ENCODE measurements around the gene SLC22A31. TPM values are rescaled to one million over a fixed set of nuclear protein-coding genes. Genes with fewer than 3 reads are reported as not detected.
A peak's percentile ranks its signal among the peaks of the same experiment; 100 is the strongest.

The SLC22A31 gene
- total and polyA plus RNA-seq, 9 of the 15 experiments (the other 6 are each of a cell fraction or from before 2014, with no cell fraction given): 0.29 to 2.2 (median 0.47) TPM; not detected in 3

- TF ChIP-seq, protein P1, sequence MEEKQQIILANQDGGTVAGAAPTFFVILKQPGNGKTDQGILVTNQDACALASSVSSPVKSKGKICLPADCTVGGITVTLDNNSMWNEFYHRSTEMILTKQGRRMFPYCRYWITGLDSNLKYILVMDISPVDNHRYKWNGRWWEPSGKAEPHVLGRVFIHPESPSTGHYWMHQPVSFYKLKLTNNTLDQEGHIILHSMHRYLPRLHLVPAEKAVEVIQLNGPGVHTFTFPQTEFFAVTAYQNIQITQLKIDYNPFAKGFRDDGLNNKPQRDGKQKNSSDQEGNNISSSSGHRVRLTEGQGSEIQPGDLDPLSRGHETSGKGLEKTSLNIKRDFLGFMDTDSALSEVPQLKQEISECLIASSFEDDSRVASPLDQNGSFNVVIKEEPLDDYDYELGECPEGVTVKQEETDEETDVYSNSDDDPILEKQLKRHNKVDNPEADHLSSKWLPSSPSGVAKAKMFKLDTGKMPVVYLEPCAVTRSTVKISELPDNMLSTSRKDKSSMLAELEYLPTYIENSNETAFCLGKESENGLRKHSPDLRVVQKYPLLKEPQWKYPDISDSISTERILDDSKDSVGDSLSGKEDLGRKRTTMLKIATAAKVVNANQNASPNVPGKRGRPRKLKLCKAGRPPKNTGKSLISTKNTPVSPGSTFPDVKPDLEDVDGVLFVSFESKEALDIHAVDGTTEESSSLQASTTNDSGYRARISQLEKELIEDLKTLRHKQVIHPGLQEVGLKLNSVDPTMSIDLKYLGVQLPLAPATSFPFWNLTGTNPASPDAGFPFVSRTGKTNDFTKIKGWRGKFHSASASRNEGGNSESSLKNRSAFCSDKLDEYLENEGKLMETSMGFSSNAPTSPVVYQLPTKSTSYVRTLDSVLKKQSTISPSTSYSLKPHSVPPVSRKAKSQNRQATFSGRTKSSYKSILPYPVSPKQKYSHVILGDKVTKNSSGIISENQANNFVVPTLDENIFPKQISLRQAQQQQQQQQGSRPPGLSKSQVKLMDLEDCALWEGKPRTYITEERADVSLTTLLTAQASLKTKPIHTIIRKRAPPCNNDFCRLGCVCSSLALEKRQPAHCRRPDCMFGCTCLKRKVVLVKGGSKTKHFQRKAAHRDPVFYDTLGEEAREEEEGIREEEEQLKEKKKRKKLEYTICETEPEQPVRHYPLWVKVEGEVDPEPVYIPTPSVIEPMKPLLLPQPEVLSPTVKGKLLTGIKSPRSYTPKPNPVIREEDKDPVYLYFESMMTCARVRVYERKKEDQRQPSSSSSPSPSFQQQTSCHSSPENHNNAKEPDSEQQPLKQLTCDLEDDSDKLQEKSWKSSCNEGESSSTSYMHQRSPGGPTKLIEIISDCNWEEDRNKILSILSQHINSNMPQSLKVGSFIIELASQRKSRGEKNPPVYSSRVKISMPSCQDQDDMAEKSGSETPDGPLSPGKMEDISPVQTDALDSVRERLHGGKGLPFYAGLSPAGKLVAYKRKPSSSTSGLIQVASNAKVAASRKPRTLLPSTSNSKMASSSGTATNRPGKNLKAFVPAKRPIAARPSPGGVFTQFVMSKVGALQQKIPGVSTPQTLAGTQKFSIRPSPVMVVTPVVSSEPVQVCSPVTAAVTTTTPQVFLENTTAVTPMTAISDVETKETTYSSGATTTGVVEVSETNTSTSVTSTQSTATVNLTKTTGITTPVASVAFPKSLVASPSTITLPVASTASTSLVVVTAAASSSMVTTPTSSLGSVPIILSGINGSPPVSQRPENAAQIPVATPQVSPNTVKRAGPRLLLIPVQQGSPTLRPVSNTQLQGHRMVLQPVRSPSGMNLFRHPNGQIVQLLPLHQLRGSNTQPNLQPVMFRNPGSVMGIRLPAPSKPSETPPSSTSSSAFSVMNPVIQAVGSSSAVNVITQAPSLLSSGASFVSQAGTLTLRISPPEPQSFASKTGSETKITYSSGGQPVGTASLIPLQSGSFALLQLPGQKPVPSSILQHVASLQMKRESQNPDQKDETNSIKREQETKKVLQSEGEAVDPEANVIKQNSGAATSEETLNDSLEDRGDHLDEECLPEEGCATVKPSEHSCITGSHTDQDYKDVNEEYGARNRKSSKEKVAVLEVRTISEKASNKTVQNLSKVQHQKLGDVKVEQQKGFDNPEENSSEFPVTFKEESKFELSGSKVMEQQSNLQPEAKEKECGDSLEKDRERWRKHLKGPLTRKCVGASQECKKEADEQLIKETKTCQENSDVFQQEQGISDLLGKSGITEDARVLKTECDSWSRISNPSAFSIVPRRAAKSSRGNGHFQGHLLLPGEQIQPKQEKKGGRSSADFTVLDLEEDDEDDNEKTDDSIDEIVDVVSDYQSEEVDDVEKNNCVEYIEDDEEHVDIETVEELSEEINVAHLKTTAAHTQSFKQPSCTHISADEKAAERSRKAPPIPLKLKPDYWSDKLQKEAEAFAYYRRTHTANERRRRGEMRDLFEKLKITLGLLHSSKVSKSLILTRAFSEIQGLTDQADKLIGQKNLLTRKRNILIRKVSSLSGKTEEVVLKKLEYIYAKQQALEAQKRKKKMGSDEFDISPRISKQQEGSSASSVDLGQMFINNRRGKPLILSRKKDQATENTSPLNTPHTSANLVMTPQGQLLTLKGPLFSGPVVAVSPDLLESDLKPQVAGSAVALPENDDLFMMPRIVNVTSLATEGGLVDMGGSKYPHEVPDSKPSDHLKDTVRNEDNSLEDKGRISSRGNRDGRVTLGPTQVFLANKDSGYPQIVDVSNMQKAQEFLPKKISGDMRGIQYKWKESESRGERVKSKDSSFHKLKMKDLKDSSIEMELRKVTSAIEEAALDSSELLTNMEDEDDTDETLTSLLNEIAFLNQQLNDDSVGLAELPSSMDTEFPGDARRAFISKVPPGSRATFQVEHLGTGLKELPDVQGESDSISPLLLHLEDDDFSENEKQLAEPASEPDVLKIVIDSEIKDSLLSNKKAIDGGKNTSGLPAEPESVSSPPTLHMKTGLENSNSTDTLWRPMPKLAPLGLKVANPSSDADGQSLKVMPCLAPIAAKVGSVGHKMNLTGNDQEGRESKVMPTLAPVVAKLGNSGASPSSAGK (IDR thresholded peaks at IDR 0.05): no peak
- TF ChIP-seq PCBP1 (IDR thresholded peaks at IDR 0.05; ENCODE audit: low read depth, low read length, poor library complexity, severe bottlenecking): peak; percentile 80
- peak; percentile 80 for TF ChIP-seq GABPB1 (CRISPR knock-in tag; IDR thresholded peaks at IDR 0.05)
- TF ChIP-seq THRA (IDR thresholded peaks at IDR 0.05): no peak
- TF ChIP-seq ZNF445 (CRISPR knock-in tag; IDR thresholded peaks at IDR 0.05; ENCODE audit: low read depth): no peak
- no peak for TF ChIP-seq PRMT5 (CRISPR knock-in tag; IDR thresholded peaks at IDR 0.05)
- TF ChIP-seq NCOR1 (IDR thresholded peaks at IDR 0.05): no peak
- TF ChIP-seq PURB (CRISPR knock-in tag; IDR thresholded peaks at IDR 0.05; ENCODE audit: low read depth): no peak
- no peak for TF ChIP-seq ETS2 (tag; IDR thresholded peaks at IDR 0.05; ENCODE audit: borderline replicate concordance, poor library complexity, severe bottlenecking)
- TF ChIP-seq, protein P2, sequence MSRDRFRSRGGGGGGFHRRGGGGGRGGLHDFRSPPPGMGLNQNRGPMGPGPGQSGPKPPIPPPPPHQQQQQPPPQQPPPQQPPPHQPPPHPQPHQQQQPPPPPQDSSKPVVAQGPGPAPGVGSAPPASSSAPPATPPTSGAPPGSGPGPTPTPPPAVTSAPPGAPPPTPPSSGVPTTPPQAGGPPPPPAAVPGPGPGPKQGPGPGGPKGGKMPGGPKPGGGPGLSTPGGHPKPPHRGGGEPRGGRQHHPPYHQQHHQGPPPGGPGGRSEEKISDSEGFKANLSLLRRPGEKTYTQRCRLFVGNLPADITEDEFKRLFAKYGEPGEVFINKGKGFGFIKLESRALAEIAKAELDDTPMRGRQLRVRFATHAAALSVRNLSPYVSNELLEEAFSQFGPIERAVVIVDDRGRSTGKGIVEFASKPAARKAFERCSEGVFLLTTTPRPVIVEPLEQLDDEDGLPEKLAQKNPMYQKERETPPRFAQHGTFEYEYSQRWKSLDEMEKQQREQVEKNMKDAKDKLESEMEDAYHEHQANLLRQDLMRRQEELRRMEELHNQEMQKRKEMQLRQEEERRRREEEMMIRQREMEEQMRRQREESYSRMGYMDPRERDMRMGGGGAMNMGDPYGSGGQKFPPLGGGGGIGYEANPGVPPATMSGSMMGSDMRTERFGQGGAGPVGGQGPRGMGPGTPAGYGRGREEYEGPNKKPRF (IDR thresholded peaks at IDR 0.05; ENCODE audit: low read depth, low read length): no peak
- no peak for TF ChIP-seq FOSL1 (tag; conservative IDR thresholded peaks at IDR 0.05)
These were observed 32.9 kb downstream of the SLC22A31 start (continued) for GRCh38 chr16:89167425-89167941.
